Stimulated activated CD4-positive, alpha-beta T cell treated with anti-CD3 and anti-CD28 coated beads, Interleukin-2, amount 100 ng/mL, for 24 hours (primary cell): Measurements from ENCODE around the gene NKX2-3.

Experiments
- DNase-seq, 2 donors: peaks; one replicate each; pipeline ENCODE4 v3.0.0-alpha.2; 2020

The NKX2-3 gene

GRCh38 chr10:99526861-99527504 is 5.8 kb upstream of the NKX2-3 start:
- no peak for DNase-seq

GRCh38 chr10:99527526-99528493 is 4.9 kb upstream of the NKX2-3 start:
- DNase-seq = no peak

GRCh38 chr10:99528494-99529441 is 4.0 kb upstream of the NKX2-3 start:
- DNase-seq = no peak

GRCh38 chr10:99529591-99530107 is 3.1 kb upstream of the NKX2-3 start:
- DNase-seq = no peak

GRCh38 chr10:99530108-99531025 is 2.4 kb upstream of the NKX2-3 start:
- no peak for DNase-seq

- no peak for DNase-seq
Observed at GRCh38 chr10:99531026-99531695, 1.6 kb upstream of the NKX2-3 start.

GRCh38 chr10:99531696-99532593 is 797 bp upstream of the NKX2-3 start:
- no peak for DNase-seq

- DNase-seq = no peak
Observed at GRCh38 chr10:99533496-99534449, 1.0 kb downstream of the NKX2-3 start.

GRCh38 chr10:99534450-99534938 is 1.8 kb downstream of the NKX2-3 start:
- no peak for DNase-seq

GRCh38 chr10:99534939-99535763 is 2.4 kb downstream of the NKX2-3 start:
- no peak for DNase-seq

GRCh38 chr10:99535764-99536337 is 3.1 kb downstream of the NKX2-3 start:
- DNase-seq = no peak

- no peak for DNase-seq
Observed at GRCh38 chr10:99536338-99537085, 3.8 kb downstream of the NKX2-3 start.

- DNase-seq = peak in 1 of 2 donors; percentile 40
Observed at GRCh38 chr10:99537086-99537988, 4.6 kb downstream of the NKX2-3 start.

- no peak for DNase-seq
Observed at GRCh38 chr10:99537989-99538917, 5.5 kb downstream of the NKX2-3 start.
